ENCODE results near the gene GUCA2B. TPM values are rescaled to one million over a fixed set of nuclear protein-coding genes. Genes with fewer than 3 reads are reported as not detected.

GUCA2B gene
- total and polyA plus RNA-seq, 4 donors: 1.7 to 3.3 TPM; not detected in 2

- Histone ChIP-seq H3K27ac (ENCODE audit: low read depth in 1 of 2, low read length in 2 of 2) (no peak overlapping the region), H3K9me3 (ENCODE audit: control insufficient read depth in 4 of 4, low read length in 3 of 4) (no peaks in the 10 kb centered on the region), H3K4me1 (ENCODE audit: control insufficient read depth in 4 of 4, insufficient read depth in 4 of 4, low read length in 3 of 4) (peaks cover 0 to 12% (median 8%) of the 10 kb centered on the region in 4 donors), H3K36me3 (ENCODE audit: control insufficient read depth in 4 of 4, insufficient read depth in 3 of 4, low read depth in 1 of 4, low read length in 3 of 4) (peaks cover 6 to 19% (median 15%) of the 10 kb centered on the region in 4 donors), H3K27me3 (ENCODE audit: control insufficient read depth in 4 of 4, insufficient read depth in 4 of 4, low read length in 3 of 4) (no peaks in the 10 kb centered on the region), H3K4me3 (ENCODE audit: low read depth in 1 of 3, low read length in 3 of 3) (no peak overlapping the region), H3K9ac (ENCODE audit: low read depth in 1 of 2, low read length in 2 of 2) (no peak overlapping the region)
- no peak for TF ChIP-seq REST (IDR thresholded peaks at IDR 0.05)
- no peak for TF ChIP-seq ATF3 (IDR thresholded peaks at IDR 0.05)
- no peak for TF ChIP-seq HNF4A (conservative IDR thresholded peaks at IDR 0.05)
- TF ChIP-seq GABPA (IDR thresholded peaks at IDR 0.05 in 1 of 2, conservative IDR thresholded peaks at IDR 0.05 in 1 of 2): no peak
- TF ChIP-seq EGR1 (IDR thresholded peaks at IDR 0.05; ENCODE audit: low read depth in 2 of 2): no peak
- TF ChIP-seq FOXA1 (IDR thresholded peaks at IDR 0.05): no peak
- WGBS: 94% methylated on average over 6 of the region's 6 CpGs
- no peak for DNase-seq (ENCODE audit: low spot score)
Observed at GRCh38 chr1:42183957-42184268, 30.7 kb downstream of the GUCA2B start.

- Histone ChIP-seq H3K27me3 (ENCODE audit: control insufficient read depth in 4 of 4, insufficient read depth in 4 of 4, low read length in 3 of 4) (no peaks in the 10 kb centered on the region), H3K9me3 (ENCODE audit: control insufficient read depth in 4 of 4, low read length in 3 of 4) (no peaks in the 10 kb centered on the region), H3K9ac (ENCODE audit: low read depth in 1 of 2, low read length in 2 of 2) (no peak overlapping the region), H3K4me3 (ENCODE audit: low read depth in 1 of 3, low read length in 3 of 3) (no peak overlapping the region), H3K4me1 (ENCODE audit: control insufficient read depth in 4 of 4, insufficient read depth in 4 of 4, low read length in 3 of 4) (peaks cover 0 to 9% (median 4%) of the 10 kb centered on the region in 4 donors), H3K36me3 (ENCODE audit: control insufficient read depth in 4 of 4, insufficient read depth in 3 of 4, low read depth in 1 of 4, low read length in 3 of 4) (peaks cover 6 to 21% (median 14%) of the 10 kb centered on the region in 4 donors), H3K27ac (ENCODE audit: low read depth in 1 of 2, low read length in 2 of 2) (no peak overlapping the region)
- no peak for TF ChIP-seq REST (IDR thresholded peaks at IDR 0.05)
- no peak for TF ChIP-seq ATF3 (IDR thresholded peaks at IDR 0.05)
- TF ChIP-seq GABPA (IDR thresholded peaks at IDR 0.05 in 1 of 2, conservative IDR thresholded peaks at IDR 0.05 in 1 of 2): no peak
- no peak for TF ChIP-seq FOXA1 (IDR thresholded peaks at IDR 0.05)
- TF ChIP-seq SP1 (IDR thresholded peaks at IDR 0.05): no peak
- no peak for TF ChIP-seq RXRA (IDR thresholded peaks at IDR 0.05)
- TF ChIP-seq EGR1 (IDR thresholded peaks at IDR 0.05; ENCODE audit: low read depth in 2 of 2): no peak
- TF ChIP-seq MAX (IDR thresholded peaks at IDR 0.05): no peak
- no peak for TF ChIP-seq HNF4G (IDR thresholded peaks at IDR 0.05)
- no peak for TF ChIP-seq CTCF (IDR thresholded peaks at IDR 0.05; ENCODE audit: low read depth, low read length, missing input control)
- TF ChIP-seq NR2F2 (IDR thresholded peaks at IDR 0.05): no peak
- DNase-seq (ENCODE audit: low spot score): no peak
- 94% methylated on average over 3 of the region's 3 CpGs for WGBS
Observed at GRCh38 chr1:42184616-42185015, 31.4 kb downstream of the GUCA2B start.

Measured in liver (tissue), 9 donors.